Fibroblast of villous mesenchyme (primary cell): ENCODE measurements around the gene FBXL16. TPM values are rescaled to one million over a fixed set of nuclear protein-coding genes. Genes with fewer than 3 reads are reported as not detected.
"Not testable (repeated sequence)": the region's sequence is repeated elsewhere in the genome, so short reads cannot be mapped to it uniquely, and the experiment has no call there.

Experiments used
- DNase-seq: peaks from one replicate; pipeline ENCODE4 v3.0.0-alpha.2; 2010; ENCODE audit warnings: low read depth
- H3K4me3 ChIP-seq: 2 replicates; pipeline ENCODE4 v1.5.1; 2011; ENCODE audit warnings: low read depth, mild to moderate bottlenecking, low read length
- CTCF ChIP-seq: IDR thresholded peaks from 2 replicates; pipeline ENCODE4 v1.5.1; 2012; ENCODE audit warnings: low read depth, mild to moderate bottlenecking, low read length; ENCODE audit not compliant: insufficient read depth
- total RNA-seq: library from RNA; depleted of rRNA; stranded (reverse); fragments of >200 nt; gene quantifications from 2 replicates; pipeline ENCODE4 v1.2.3, GENCODE V29; 2012

FBXL16 gene
- total RNA-seq, 1 donor, result under 0.01 TPM

GRCh38 chr16:749010-749409 is 43.4 kb upstream of the FBXL16 start:
- DNase-seq, result peak; percentile 80
- TF ChIP-seq CTCF, result no peak
- H3K4me3 ChIP-seq, result no peak overlapping the region

GRCh38 chr16:747978-748746 is 42.6 kb upstream of the FBXL16 start:
- no peak for DNase-seq
- no peak for TF ChIP-seq CTCF
- H3K4me3 ChIP-seq, result no peak overlapping the region

GRCh38 chr16:746637-747036 is 41.0 kb upstream of the FBXL16 start:
- DNase-seq, result no peak
- no peak for TF ChIP-seq CTCF
- no peak overlapping the region for H3K4me3 ChIP-seq

- peak; percentile 11 for TF ChIP-seq CTCF
- no peak for DNase-seq
- no peak overlapping the region for H3K4me3 ChIP-seq
These were observed 40.1 kb upstream of the FBXL16 start for GRCh38 chr16:745739-746138.

- no peak for DNase-seq
- H3K4me3 ChIP-seq, result no peak overlapping the region
- peak; percentile 12 for TF ChIP-seq CTCF
These were observed 38.3 kb upstream of the FBXL16 start for GRCh38 chr16:743794-744500.

GRCh38 chr16:742894-743293 is 37.3 kb upstream of the FBXL16 start:
- DNase-seq, H3K4me3 ChIP-seq: not testable (repeated sequence)

- no peak overlapping the region for H3K4me3 ChIP-seq
- TF ChIP-seq CTCF, result no peak
- no peak for DNase-seq
These were observed 36.5 kb upstream of the FBXL16 start for GRCh38 chr16:741986-742629.
